Endothelial cell of umbilical vein (primary cell): ENCODE measurements around the gene TBX1. TPM values are rescaled to one million over a fixed set of nuclear protein-coding genes. Genes with fewer than 3 reads are reported as not detected.

Source experiments
- BruUV-seq: library from RNA; stranded (reverse); fragments of 400-500 nt; replicated peaks from 2 replicates; lab custom pipeline; 2021; lab: Mats Ljungman, UMichigan
- CTCF ChIA-PET: fragments of 300-600, 350-600 bp; sonication (Branson Sonifier 250); formaldehyde crosslinking; loops from one replicate; lab custom pipeline; 2021; ENCODE audit warnings: antibody characterized with exemption, inconsistent platforms; lab: Charles Lee
- POLR2A ChIA-PET: fragments of 300-600, 350-600 bp; sonication (Branson Sonifier 250); formaldehyde crosslinking; loops from one replicate; lab custom pipeline; 2021; ENCODE audit warnings: antibody characterized with exemption, inconsistent platforms; lab: Charles Lee
- DNase-seq: peaks from one replicate; pipeline ENCODE4 v3.0.0-alpha.2; 2011; ENCODE audit warnings: low read depth, low spot score
- FAIRE-seq: peaks from 2 replicates; lab custom pipeline; 2011; peaks lifted over from hg19 to GRCh38; lab: Jason Lieb, UNC
- H2AFZ ChIP-seq: 2 replicates; pipeline ENCODE4 v1.6.0; 2012; ENCODE audit warnings: low read depth, low read length, control low read depth, inconsistent platforms
- H3K27ac ChIP-seq: 2 replicates; pipeline ENCODE4 v1.5.1; 2011; ENCODE audit warnings: low read depth, mild to moderate bottlenecking, control low read depth, low read length, moderate library complexity; ENCODE audit not compliant: insufficient read depth
- H3K27me3 ChIP-seq, 2 experiments: 2 replicates each; pipeline versions ENCODE4 v1.6.0 to v1.6.1; 2011; ENCODE audit warnings: low read length in 2 of 2, mixed read lengths in 1 of 2; ENCODE audit not compliant: control insufficient read depth in 2 of 2, insufficient read depth in 2 of 2
- H3K36me3 ChIP-seq, 2 experiments: 2 replicates in 1 of 2; 3 replicates in 1 of 2; pipeline ENCODE4 v1.5.1; 2011; ENCODE audit warnings: low read length in 2 of 2, mild to moderate bottlenecking in 1 of 2, moderate library complexity in 1 of 2; ENCODE audit not compliant: control insufficient read depth in 2 of 2, insufficient read depth in 2 of 2; ENCODE audit errors: extremely low read depth in 1 of 2
- H3K4me1 ChIP-seq: 3 replicates; pipeline ENCODE4 v1.5.1; 2011; ENCODE audit warnings: mild to moderate bottlenecking, low read length; ENCODE audit not compliant: control insufficient read depth, insufficient read depth; ENCODE audit errors: extremely low read depth
- H3K4me2 ChIP-seq: 2 replicates; pipeline ENCODE4 v1.6.1; 2011; ENCODE audit warnings: low read length, control low read depth, mixed read lengths; ENCODE audit not compliant: insufficient read depth
- H3K4me3 ChIP-seq, 3 experiments: fragments of 200-600 bp in 1 of 3; sonication (generic), shearing (Covaris generic) in 1 of 3; replicated peaks in 1 of 3; 2 replicates each; pipeline ENCODE4 v1.5.1; 2011 to 2016; ENCODE audit warnings: control low read depth in 3 of 3, low read length in 3 of 3, mild to moderate bottlenecking in 2 of 3, inconsistent platforms in 1 of 3, low read depth in 1 of 3, moderate library complexity in 1 of 3; ENCODE audit not compliant: insufficient read depth in 1 of 3
- H3K79me2 ChIP-seq: 2 replicates; pipeline ENCODE4 v1.6.0; 2012; ENCODE audit warnings: low read length, inconsistent platforms; ENCODE audit not compliant: control insufficient read depth, insufficient read depth
- H3K9ac ChIP-seq: replicated peaks from 2 replicates; pipeline ENCODE3; 2011; ENCODE audit warnings: low read length, control low read depth; ENCODE audit not compliant: insufficient read depth; ENCODE audit errors: extremely low read depth
- H3K9me1 ChIP-seq: replicated peaks from 3 replicates; pipeline ENCODE4 v1.6.0; 2011; ENCODE audit warnings: mild to moderate bottlenecking, low read length; ENCODE audit not compliant: control insufficient read depth, insufficient read depth; ENCODE audit errors: extremely low read depth
- H3K9me3 ChIP-seq: replicated peaks from 2 replicates; pipeline ENCODE4 v1.5.1; 2012; ENCODE audit warnings: low read length, inconsistent platforms; ENCODE audit not compliant: control insufficient read depth, insufficient read depth
- H4K20me1 ChIP-seq: replicated peaks from 2 replicates; pipeline ENCODE3; 2011; ENCODE audit warnings: mild to moderate bottlenecking, low read length; ENCODE audit not compliant: control insufficient read depth, insufficient read depth; ENCODE audit errors: extremely low read depth
- CTCF ChIP-seq, 2 donors: IDR thresholded peaks; 1 replicate in 1 of 2; 2 replicates in 1 of 2; pipeline ENCODE4 v1.5.1; 2011; ENCODE audit warnings: low read length in 2 of 2, mild to moderate bottlenecking in 2 of 2, moderate library complexity in 2 of 2, control low read depth in 1 of 2, inconsistent platforms in 1 of 2, low read depth in 1 of 2; ENCODE audit not compliant: insufficient read depth in 1 of 2; ENCODE audit errors: extremely low read depth in 1 of 2
- EZH2 ChIP-seq: IDR thresholded peaks from 2 replicates; pipeline ENCODE4 v1.6.1; 2012; ENCODE audit warnings: borderline replicate concordance, low read depth, mild to moderate bottlenecking, moderate library complexity, low read length, inconsistent platforms; ENCODE audit not compliant: severe bottlenecking
- FOS ChIP-seq: IDR thresholded peaks from 2 replicates; pipeline ENCODE4 v1.6.1; 2011; ENCODE audit warnings: mild to moderate bottlenecking, low read length, moderate library complexity, borderline replicate concordance; ENCODE audit not compliant: insufficient read depth
- GATA2 ChIP-seq: IDR thresholded peaks from 2 replicates; pipeline ENCODE4 v1.7.0; 2011; ENCODE audit warnings: low read depth, mild to moderate bottlenecking, moderate library complexity, mixed read lengths, low read length; ENCODE audit not compliant: insufficient read length, insufficient read depth
- JUN ChIP-seq: IDR thresholded peaks from 2 replicates; pipeline ENCODE4 v1.6.1; 2011; ENCODE audit warnings: borderline replicate concordance, low read depth; ENCODE audit not compliant: insufficient read length, insufficient read depth
- MYC ChIP-seq: IDR thresholded peaks from one replicate; pipeline ENCODE4 v1.6.1; 2011; ENCODE audit warnings: mild to moderate bottlenecking, low read depth, low read length
- POLR2A ChIP-seq: IDR thresholded peaks from 2 replicates; pipeline ENCODE4 v1.6.1; 2012; ENCODE audit warnings: low read depth, mild to moderate bottlenecking, control low read depth, low read length
- POLR2AphosphoS5 ChIP-seq: IDR thresholded peaks from 2 replicates; pipeline ENCODE4 v1.6.1; 2012; ENCODE audit warnings: low read depth, mild to moderate bottlenecking, control low read depth, low read length, moderate library complexity; ENCODE audit not compliant: insufficient read depth
- dilution Hi-C: fragments of 300-500 bp; cut with MboI; formaldehyde crosslinking; loops from one replicate; pipeline ENCODE4 v1.15.0; 2019; ENCODE audit warnings: low sequenced_read_pairs; ENCODE audit not compliant: extremely low pct_ligation_motif_present
- intact Hi-C: fragments of 100-400 bp; cut with micrococcal nuclease; formaldehyde crosslinking; loops from one replicate; pipeline ENCODE4 v1.10.0; 2022
- polyA plus RNA-seq, 4 experiments: library from polyadenylated mRNA; depleted of rRNA in 3 of 4; stranded (reverse) in 3 of 4; unstranded in 1 of 4; fragments of >200 nt; gene quantifications; 2 replicates each; pipeline versions ENCODE4 v1.2.1 to v1.2.3, GENCODE V29; 2011 to 2012; ENCODE audit warnings: missing spikeins in 1 of 4
- total RNA-seq: library from RNA; stranded (reverse); gene quantifications from 2 replicates; pipeline ENCODE4 v1.2.3, GENCODE V29; 2021
- TF ChIP-seq, protein P1 (sequence below): IDR thresholded peaks from 2 replicates; pipeline ENCODE4 v1.6.1; 2011; ENCODE audit not compliant: insufficient read depth, insufficient read length

TBX1 gene
- total and polyA plus RNA-seq, 2 donors (not counting 3 experiments of a cell fraction or from before 2014, with no cell fraction given) = 11.0 to 30.2 TPM

GRCh38 chr22:19815093-19815822, 54.7 kb downstream of the TBX1 start:
- no peaks in the 10 kb centered on the region for H3K27me3 ChIP-seq
- H3K9me1 ChIP-seq = no peaks in the 10 kb centered on the region
- no peaks in the 10 kb centered on the region for H3K9me3 ChIP-seq
- no peak overlapping the region for H3K27ac ChIP-seq
- BruUV-seq = no TSS peak
- FAIRE-seq = no peak
- POLR2A ChIA-PET = no interaction called here
- no peaks in the 10 kb centered on the region for H3K4me1 ChIP-seq
- TF ChIP-seq EZH2 (no peak), POLR2A (no peak), GATA2 (no peak), CTCF (IDR thresholded peaks at IDR 0.05; ENCODE audit: extremely low read depth in 1 of 2, insufficient read depth in 1 of 2, low read depth in 1 of 2, low read length in 2 of 2) (no peak), MYC (no peak), POLR2AphosphoS5 (no peak), JUN (no peak), FOS (no peak)
- TF ChIP-seq, protein P1, sequence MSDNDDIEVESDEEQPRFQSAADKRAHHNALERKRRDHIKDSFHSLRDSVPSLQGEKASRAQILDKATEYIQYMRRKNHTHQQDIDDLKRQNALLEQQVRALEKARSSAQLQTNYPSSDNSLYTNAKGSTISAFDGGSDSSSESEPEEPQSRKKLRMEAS = no peak
- no peak overlapping the region for H3K4me2 ChIP-seq
- dilution Hi-C loops = no loop called here
- H2AFZ ChIP-seq = no peak overlapping the region
- H3K4me3 ChIP-seq = no peak overlapping the region
- H3K9ac ChIP-seq = no peak overlapping the region
- no peaks in the 10 kb centered on the region for H3K79me2 ChIP-seq
- intact Hi-C loops = no loop called here
- CTCF ChIA-PET = interaction anchor here (0.9 to 1.4 kb wide), 4 partner anchors 9 to 95 kb away, joined by 3 to 4 read pairs (median 4); no protein-coding TSS in a partner anchor
- no peaks in the 10 kb centered on the region for H3K36me3 ChIP-seq
- no peaks in the 10 kb centered on the region for H4K20me1 ChIP-seq
- DNase-seq = no peak
